Measurements from ENCODE around the gene COIL. TPM values are rescaled to one million over a fixed set of nuclear protein-coding genes. Genes with fewer than 3 reads are reported as not detected.

COIL gene
- total and polyA plus RNA-seq, 11 donors = 5.7 to 11.3 (median 7.8) TPM

- H3K36me3 ChIP-seq = peaks cover 0 to 96% (median 78%) of the 10 kb centered on the region in 9 donors
- no peak for ATAC-seq
These were observed 40.7 kb upstream of the COIL start for GRCh38 chr17:57001541-57001940.

GRCh38 chr17:56997313-56997712 lies 36.5 kb upstream of the COIL start:
- no peaks in the 10 kb centered on the region for H3K27me3 ChIP-seq
- intact Hi-C loops (cut with DNase I) = no loop called here
- TF ChIP-seq CTCF (IDR thresholded peaks at IDR 0.05) (no peak), POLR2A (IDR thresholded peaks at IDR 0.05) (no peak)
- no peak overlapping the region for H3K4me3 ChIP-seq
- H3K27ac ChIP-seq = no peak overlapping the region
- H3K4me1 ChIP-seq = peaks cover 0 to 5% (median 0%) of the 10 kb centered on the region in 12 donors
- DNase-seq (no peak), ATAC-seq (no peak)
- H3K36me3 ChIP-seq = peaks cover 0 to 96% (median 79%) of the 10 kb centered on the region in 9 donors
- no peaks in the 10 kb centered on the region for H3K9me3 ChIP-seq
- WGBS, 4 donors = 94 to 99% (median 97%) methylated on average over 2 of the region's 2 CpGs

More at GRCh38 chr17:57001541-57001940, 40.7 kb upstream of the COIL start:
- Histone ChIP-seq H3K27ac (no peak overlapping the region), H3K9me3 (no peaks in the 10 kb centered on the region), H3K4me1 (peaks cover 0 to 10% (median 0%) of the 10 kb centered on the region in 12 donors), H3K4me3 (no peak overlapping the region), H3K27me3 (no peaks in the 10 kb centered on the region)
- DNase-seq = no peak
- no peak for TF ChIP-seq CTCF (IDR thresholded peaks at IDR 0.05)
- no peak for TF ChIP-seq POLR2A (IDR thresholded peaks at IDR 0.05)
- WGBS, 4 donors = 86 to 89% (median 88%) methylated on average over 7 of the region's 7 CpGs
- intact Hi-C loops (cut with DNase I) = loop anchor here in 5 of 10 donors (5.0 to 10.0 kb wide), 3 partner anchors 76 to 113 kb away; partner anchors contain the start of gene AKAP1 (in 1 of the 5)

DNA sequence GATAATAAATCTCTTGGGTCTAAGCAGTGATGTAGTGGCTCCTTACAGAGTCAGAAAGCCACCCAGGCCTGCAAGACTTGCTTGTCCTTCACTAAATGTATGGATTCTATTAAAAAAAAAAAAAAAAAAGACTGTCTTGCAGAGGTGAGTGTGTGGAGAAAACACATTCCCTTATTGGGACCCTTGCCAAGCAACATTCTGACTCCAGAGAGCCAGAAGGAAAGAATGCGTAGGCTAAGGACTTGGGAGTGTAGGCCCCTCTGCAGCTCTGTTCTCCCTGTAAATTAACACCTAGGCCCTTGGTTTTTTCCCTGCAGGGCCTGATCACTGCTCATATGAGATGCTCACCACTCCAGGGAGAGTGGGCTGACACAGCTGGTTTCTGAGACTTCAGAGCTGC lies 34.9 kb upstream of the COIL start:
- no peak for DNase-seq
- peaks cover 0 to 96% (median 79%) of the 10 kb centered on the region in 9 donors for H3K36me3 ChIP-seq
- H3K4me1 ChIP-seq = peaks cover 0 to 5% (median 0%) of the 10 kb centered on the region in 12 donors
- H3K27ac ChIP-seq = no peak overlapping the region
- TF ChIP-seq POLR2A (IDR thresholded peaks at IDR 0.05) (no peak), CTCF (IDR thresholded peaks at IDR 0.05) (no peak)
- intact Hi-C loops (cut with DNase I) = no loop called here
- WGBS, 4 donors = 63 to 92% (median 70%) methylated on average over 1 of the region's 1 CpG
- no peak overlapping the region for H3K4me3 ChIP-seq
- ATAC-seq = no peak
- no peaks in the 10 kb centered on the region for H3K9me3 ChIP-seq
- no peaks in the 10 kb centered on the region for H3K27me3 ChIP-seq

GRCh38 chr17:56994009-56994792 lies 33.4 kb upstream of the COIL start:
- intact Hi-C loops (cut with DNase I) = no loop called here
- Histone ChIP-seq H3K9me3 (no peaks in the 10 kb centered on the region), H3K4me3 (no peak overlapping the region), H3K27ac (peak overlapping the region in 1 of 12 donors; percentile 10), H3K27me3 (no peaks in the 10 kb centered on the region), H3K36me3 (peaks cover 0 to 100% (median 87%) of the 10 kb centered on the region in 9 donors), H3K4me1 (peaks cover 0 to 5% (median 0%) of the 10 kb centered on the region in 12 donors)
- WGBS, 4 donors = 91 to 96% (median 95%) methylated on average over 4 of the region's 4 CpGs
- DNase-seq (no peak), ATAC-seq (peak in 3 of 4 donors; percentile 22 to 54 (median 45))
- TF ChIP-seq CTCF (IDR thresholded peaks at IDR 0.05) (no peak), POLR2A (IDR thresholded peaks at IDR 0.05) (no peak)

Measured in heart left ventricle (tissue), 16 donors.